HCT116 (cell line): Measurements from ENCODE around the gene PPFIA2. TPM values are rescaled to one million over a fixed set of nuclear protein-coding genes. Genes with fewer than 3 reads are reported as not detected.

ENCODE experiments used
- ATAC-seq: fragments of 200-7000 bp; cut with Tn5 transposase; 2 replicates; pipeline ENCODE4 v1.9.1; 2020; ENCODE audit warnings: mild to moderate bottlenecking, moderate library complexity
- BruUV-seq: library from RNA; stranded (reverse); fragments of 400-500 nt; replicated peaks from 2 replicates; lab custom pipeline; 2021; lab: Mats Ljungman, UMichigan
- CTCF ChIA-PET: fragments of 300-600 bp; sonication (Branson Sonifier 250); formaldehyde crosslinking; loops from one replicate; lab custom pipeline; 2021; ENCODE audit warnings: antibody characterized with exemption; lab: Charles Lee
- POLR2A ChIA-PET: fragments of 300-600, 350-600 bp; sonication (Branson Sonifier 250); formaldehyde crosslinking; loops from one replicate; lab custom pipeline; 2021; ENCODE audit warnings: antibody characterized with exemption; lab: Charles Lee
- RAD21 ChIA-PET, 2 experiments: fragments of 300-600 bp; sonication (Branson Sonifier 250); formaldehyde crosslinking; loops; one replicate each; lab custom pipeline; 2023; ENCODE audit warnings: low total read pairs in 2 of 2; ENCODE audit not compliant: uncharacterized antibody in 2 of 2, unreplicated experiment in 2 of 2, low non-redundant PET in 1 of 2; lab: Charles Lee
- DNase-seq: peaks from one replicate; pipeline ENCODE4 v3.0.0-alpha.2; 2010; ENCODE audit warnings: low read depth, low spot score
- H2AFZ ChIP-seq: fragments of 200-600 bp; shearing (Covaris generic), sonication (generic); 2 replicates; pipeline ENCODE4 v1.6.1; 2017; ENCODE audit warnings: low read depth, mixed run types, mixed read lengths, antibody characterized with exemption, low read length; ENCODE audit not compliant: poor library complexity, severe bottlenecking
- H3K27ac ChIP-seq: 2 replicates; pipeline ENCODE4 v1.5.1; 2012; ENCODE audit warnings: low read depth, low read length
- H3K27me3 ChIP-seq: fragments of 200-600 bp; sonication (generic); 2 replicates; pipeline ENCODE4 v1.6.1; 2016; ENCODE audit warnings: mixed run types, low read length, mixed read lengths; ENCODE audit not compliant: insufficient read depth
- H3K36me3 ChIP-seq, 2 experiments: fragments of 200-500 bp in 1 of 2; fragments of 200-600 bp in 1 of 2; sonication (Bioruptor generic) in 1 of 2; sonication (generic) in 1 of 2; 2 replicates each; pipeline versions ENCODE4 v1.5.1 to v1.6.1; 2014 to 2016; ENCODE audit warnings: low read length in 2 of 2, inconsistent platforms in 1 of 2, mixed read lengths in 1 of 2, mixed run types in 1 of 2; ENCODE audit not compliant: insufficient read depth in 2 of 2, control insufficient read depth in 1 of 2
- H3K4me1 ChIP-seq, 2 experiments: fragments of 200-600 bp in 1 of 2; sonication (generic) in 1 of 2; 2 replicates each; pipeline versions ENCODE4 v1.5.1 to v1.6.1; 2012 to 2017; ENCODE audit warnings: low read length in 2 of 2, inconsistent platforms in 1 of 2, mild to moderate bottlenecking in 1 of 2, mixed read lengths in 1 of 2, mixed run types in 1 of 2, moderate library complexity in 1 of 2; ENCODE audit not compliant: insufficient read depth in 2 of 2, control insufficient read depth in 1 of 2
- H3K4me2 ChIP-seq: fragments of 200-600 bp; sonication (generic); 2 replicates; pipeline ENCODE4 v1.6.1; 2017; ENCODE audit warnings: mixed run types, low read length, mixed read lengths
- H3K4me3 ChIP-seq, 2 experiments: fragments of 200-600 bp in 1 of 2; sonication (generic) in 1 of 2; replicated peaks in 1 of 2; 2 replicates each; pipeline ENCODE4 v1.5.1; 2011 to 2016; ENCODE audit warnings: low read length in 2 of 2, control low read depth in 1 of 2, low read depth in 1 of 2, mild to moderate bottlenecking in 1 of 2, mixed read lengths in 1 of 2, mixed run types in 1 of 2
- H3K79me2 ChIP-seq: fragments of 200-600 bp; sonication (generic); 2 replicates; pipeline ENCODE4 v1.6.1; 2017; ENCODE audit warnings: mild to moderate bottlenecking, mixed run types, low read length, moderate library complexity, mixed read lengths; ENCODE audit not compliant: insufficient read depth
- H3K9ac ChIP-seq: fragments of 200-600 bp; sonication (generic); 2 replicates; pipeline ENCODE4 v1.6.1; 2016; ENCODE audit warnings: low read length, mixed read lengths
- H3K9me2 ChIP-seq: fragments of 200-600 bp; sonication (generic), shearing (Covaris generic); 2 replicates; pipeline ENCODE4 v1.6.1; 2017; ENCODE audit warnings: mixed run types, mild to moderate bottlenecking, moderate library complexity; ENCODE audit not compliant: insufficient read depth
- H3K9me3 ChIP-seq, 2 experiments: fragments of 200-500 bp in 1 of 2; fragments of 200-600 bp in 1 of 2; sonication (Bioruptor generic) in 1 of 2; sonication (generic) in 1 of 2; 2 replicates each; pipeline ENCODE4 v1.6.1; 2014 to 2017; ENCODE audit warnings: low read length in 2 of 2, mixed read lengths in 2 of 2, inconsistent platforms in 1 of 2, low read depth in 1 of 2, mild to moderate bottlenecking in 1 of 2, mixed run types in 1 of 2, moderate library complexity in 1 of 2; ENCODE audit not compliant: control insufficient read depth in 1 of 2, insufficient read depth in 1 of 2
- H4K20me1 ChIP-seq: fragments of 200-600 bp; sonication (generic), shearing (Covaris generic); 2 replicates; pipeline ENCODE4 v1.6.1; 2017; ENCODE audit warnings: mixed run types, mild to moderate bottlenecking, moderate library complexity; ENCODE audit not compliant: insufficient read depth
- ELF1 ChIP-seq: IDR thresholded peaks from 2 replicates; pipeline ENCODE4 v1.6.1; 2012; ENCODE audit warnings: low read depth, borderline replicate concordance
- FOSL1 ChIP-seq: IDR thresholded peaks from 2 replicates; pipeline ENCODE4 v1.6.1; 2012; ENCODE audit warnings: low read depth
- MAX ChIP-seq: IDR thresholded peaks from 2 replicates; pipeline ENCODE4 v1.6.1; 2012
- POLR2A ChIP-seq: IDR thresholded peaks from 2 replicates; pipeline ENCODE4 v1.7.0; 2011; ENCODE audit warnings: borderline replicate concordance; ENCODE audit not compliant: insufficient read depth, insufficient read length; ENCODE audit errors: extremely low read depth
- POLR2AphosphoS5 ChIP-seq: IDR thresholded peaks from 2 replicates; pipeline ENCODE4 v1.6.1; 2011; ENCODE audit warnings: mild to moderate bottlenecking, low read depth, low read length, moderate library complexity
- RAD21 ChIP-seq: IDR thresholded peaks from 2 replicates; pipeline ENCODE4 v1.6.1; 2012; ENCODE audit warnings: low read depth, mild to moderate bottlenecking
- SIN3A ChIP-seq: IDR thresholded peaks from 2 replicates; pipeline ENCODE4 v1.6.1; 2012; ENCODE audit warnings: low read depth
- SP1 ChIP-seq: IDR thresholded peaks from 2 replicates; pipeline ENCODE4 v1.6.1; 2012; ENCODE audit warnings: low read depth
- SRF ChIP-seq: IDR thresholded peaks from 2 replicates; pipeline ENCODE4 v1.6.1; 2012; ENCODE audit warnings: low read depth
- YY1 ChIP-seq: IDR thresholded peaks from 2 replicates; pipeline ENCODE4 v1.6.1; 2011; ENCODE audit warnings: low read length, low read depth, moderate library complexity, mild to moderate bottlenecking; ENCODE audit not compliant: insufficient replicate concordance; ENCODE audit errors: extremely low read depth
- ZFX ChIP-seq: fragments of 450-650 bp; IDR thresholded peaks from 2 replicates; pipeline ENCODE4 v1.6.1; 2017
- intact Hi-C: fragments of 100-400 bp; cut with micrococcal nuclease; formaldehyde crosslinking; loops from 2 replicates; pipeline ENCODE4 v1.10.0; 2022
- total RNA-seq: library from RNA; stranded (reverse); gene quantifications from one replicate; pipeline ENCODE4 v1.2.1, GENCODE V29; 2021; ENCODE audit not compliant: unreplicated experiment
- TF ChIP-seq, protein P1 (sequence below): IDR thresholded peaks from 2 replicates; pipeline ENCODE4 v1.6.1; 2012
- TF ChIP-seq, protein P2 (sequence below): IDR thresholded peaks from 2 replicates; pipeline ENCODE4 v1.6.1; 2011; ENCODE audit warnings: mild to moderate bottlenecking, low read length, moderate library complexity; ENCODE audit not compliant: insufficient replicate concordance; ENCODE audit errors: extremely low read depth

PPFIA2 gene
- total RNA-seq, 1 experiment from 2014 or later, result not detected

GRCh38 chr12:81726634-81727033, 32.5 kb downstream of the PPFIA2 start:
- intact Hi-C loops, result no loop called here

More at GRCh38 chr12:81726634-81727033, 32.5 kb downstream of the PPFIA2 start:
- CTCF ChIA-PET, result no interaction called here
- POLR2A ChIA-PET, result no interaction called here
- Histone ChIP-seq H3K27me3 (no peaks in the 10 kb centered on the region), H3K9me2 (no peaks in the 10 kb centered on the region), H3K4me3 (no peak overlapping the region), H3K9ac (no peak overlapping the region), H3K4me1 (no peaks in the 10 kb centered on the region), H4K20me1 (no peaks in the 10 kb centered on the region), H3K36me3 (no peaks in the 10 kb centered on the region), H3K27ac (no peak overlapping the region), H3K79me2 (no peaks in the 10 kb centered on the region), H2AFZ (no peak overlapping the region), H3K9me3 (no peaks in the 10 kb centered on the region), H3K4me2 (no peak overlapping the region)
- RAD21 ChIA-PET, result no interaction called here
- no peak for TF ChIP-seq POLR2A
- TF ChIP-seq SIN3A, result no peak
- no peak for TF ChIP-seq POLR2AphosphoS5
- no peak for TF ChIP-seq RAD21
- no peak for TF ChIP-seq MAX
- TF ChIP-seq ELF1, result no peak
- TF ChIP-seq, protein P1, sequence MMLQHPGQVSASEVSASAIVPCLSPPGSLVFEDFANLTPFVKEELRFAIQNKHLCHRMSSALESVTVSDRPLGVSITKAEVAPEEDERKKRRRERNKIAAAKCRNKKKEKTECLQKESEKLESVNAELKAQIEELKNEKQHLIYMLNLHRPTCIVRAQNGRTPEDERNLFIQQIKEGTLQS, result no peak
- no peak for TF ChIP-seq SRF
- no peak for TF ChIP-seq ZFX
- no peak for TF ChIP-seq SP1
- no peak for TF ChIP-seq YY1
- no peak for TF ChIP-seq FOSL1
- TF ChIP-seq, protein P2, sequence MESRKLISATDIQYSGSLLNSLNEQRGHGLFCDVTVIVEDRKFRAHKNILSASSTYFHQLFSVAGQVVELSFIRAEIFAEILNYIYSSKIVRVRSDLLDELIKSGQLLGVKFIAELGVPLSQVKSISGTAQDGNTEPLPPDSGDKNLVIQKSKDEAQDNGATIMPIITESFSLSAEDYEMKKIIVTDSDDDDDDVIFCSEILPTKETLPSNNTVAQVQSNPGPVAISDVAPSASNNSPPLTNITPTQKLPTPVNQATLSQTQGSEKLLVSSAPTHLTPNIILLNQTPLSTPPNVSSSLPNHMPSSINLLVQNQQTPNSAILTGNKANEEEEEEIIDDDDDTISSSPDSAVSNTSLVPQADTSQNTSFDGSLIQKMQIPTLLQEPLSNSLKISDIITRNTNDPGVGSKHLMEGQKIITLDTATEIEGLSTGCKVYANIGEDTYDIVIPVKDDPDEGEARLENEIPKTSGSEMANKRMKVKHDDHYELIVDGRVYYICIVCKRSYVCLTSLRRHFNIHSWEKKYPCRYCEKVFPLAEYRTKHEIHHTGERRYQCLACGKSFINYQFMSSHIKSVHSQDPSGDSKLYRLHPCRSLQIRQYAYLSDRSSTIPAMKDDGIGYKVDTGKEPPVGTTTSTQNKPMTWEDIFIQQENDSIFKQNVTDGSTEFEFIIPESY, result no peak
- ATAC-seq (no peak), DNase-seq (no peak)
- no TSS peak for BruUV-seq
